Gastroesophageal sphincter (tissue), 4 donors: ENCODE results near the gene CNOT3. TPM values are rescaled to one million over a fixed set of nuclear protein-coding genes. Genes with fewer than 3 reads are reported as not detected.

Experiments
- ATAC-seq: fragments of 150-250 bp; one replicate; pipeline ENCODE4 v1.9.1; 2016; ENCODE audit warnings: mild to moderate bottlenecking, moderate library complexity
- H3K27ac ChIP-seq, 4 donors: fragments of 200-600 bp; sonication (generic) in 3 of 4; 1 replicate in 3 of 4; 2 replicates in 1 of 4; pipeline ENCODE4 v1.5.1; 2016 to 2019
- H3K27me3 ChIP-seq: fragments of 200-600 bp; sonication (generic); one replicate; pipeline ENCODE4 v1.5.1; 2019
- H3K36me3 ChIP-seq, 2 donors: fragments of 200-600 bp; sonication (generic); one replicate each; pipeline ENCODE4 v1.5.1; 2019; ENCODE audit warnings: control low read depth in 1 of 2
- H3K4me1 ChIP-seq, 3 donors: fragments of 200-600 bp; sonication (generic); 1 replicate in 2 of 3; 2 replicates in 1 of 3; pipeline ENCODE4 v1.5.1; 2016 to 2019; ENCODE audit warnings: control low read depth in 2 of 3
- H3K4me3 ChIP-seq, 2 donors: fragments of 200-600 bp; sonication (generic); one replicate each; pipeline ENCODE4 v1.5.1; 2019; ENCODE audit warnings: mild to moderate bottlenecking in 1 of 2, moderate library complexity in 1 of 2
- H3K9me3 ChIP-seq, 3 donors: fragments of 200-600 bp; sonication (generic); one replicate each; pipeline ENCODE4 v1.5.1; 2017 to 2019; ENCODE audit warnings: control low read depth in 2 of 3
- EP300 ChIP-seq: sonication (generic); formaldehyde crosslinking; IDR thresholded peaks from one replicate; pipeline ENCODE4 v1.6.1; 2017; ENCODE audit warnings: antibody characterized with exemption, mild to moderate bottlenecking
- POLR2A ChIP-seq, 2 donors: fragments of 450-650 bp; IDR thresholded peaks; one replicate each; pipeline ENCODE4 v1.6.1; 2017; ENCODE audit warnings: antibody characterized with exemption in 2 of 2, mild to moderate bottlenecking in 2 of 2, moderate library complexity in 1 of 2
- POLR2AphosphoS5 ChIP-seq: sonication (generic); formaldehyde crosslinking; IDR thresholded peaks from one replicate; pipeline ENCODE4 v1.6.1; 2017; ENCODE audit warnings: antibody characterized with exemption
- WGBS, 2 donors: methylation state at CpG; one replicate each; pipeline ENCODE4 v1.1.5; 2018; ENCODE audit warnings: low coverage in 1 of 2; 5-methylcytosine and 5-hydroxymethylcytosine counted together
- total RNA-seq, 4 donors: library from RNA; depleted of rRNA; stranded (reverse); fragments of >200 nt; gene quantifications; one replicate each; pipeline ENCODE4 v1.1.0, GENCODE V29; 2016
- TF ChIP-seq, protein P1 (sequence below), 4 experiments: fragments of 200-600 bp in 2 of 4; fragments of 450-650 bp in 2 of 4; sonication (generic) in 1 of 4; IDR thresholded peaks; one replicate each; pipeline ENCODE4 v1.5.1; 2017 to 2019; ENCODE audit warnings: antibody characterized with exemption in 4 of 4, mild to moderate bottlenecking in 2 of 4, moderate library complexity in 2 of 4

CNOT3 gene
- total RNA-seq, 4 donors from 2014 or later: 14.7 to 32.4 (median 23.1) TPM

DNA sequence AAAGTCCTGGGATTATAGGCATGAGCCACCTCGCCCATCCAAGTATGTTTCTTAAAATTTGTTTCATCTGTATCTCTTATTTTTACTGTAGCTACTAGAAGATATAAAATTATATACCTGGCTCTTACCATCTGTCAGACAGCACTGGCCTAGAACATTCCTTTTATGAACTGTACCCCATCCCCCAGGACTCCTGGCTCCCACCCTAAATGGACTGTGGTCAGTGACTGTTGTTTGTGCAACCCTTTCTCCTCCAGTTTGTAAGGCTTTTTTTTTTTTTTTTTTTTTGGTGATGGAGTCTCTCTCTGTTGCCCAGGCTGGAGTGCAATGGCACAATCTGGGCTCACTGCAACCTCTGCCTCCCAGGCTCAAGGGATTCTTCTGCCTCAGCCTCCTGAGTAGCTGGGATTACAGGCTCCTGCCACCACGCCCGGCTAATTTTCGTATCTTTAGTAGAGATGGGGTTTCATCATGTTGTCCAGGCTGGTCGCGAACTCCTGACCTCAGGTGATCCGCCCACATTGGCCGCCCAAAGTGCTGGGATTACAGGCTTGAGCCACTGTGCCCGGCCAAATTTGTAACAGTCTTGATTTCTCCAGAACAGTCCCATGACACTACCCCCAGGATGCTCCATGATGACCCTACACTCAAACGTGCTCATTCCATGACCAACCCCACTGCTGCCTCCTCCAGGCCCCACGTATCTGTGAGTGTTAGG is 32.4 kb upstream of the CNOT3 start:
- WGBS, 2 donors: 81 to 92% methylated on average over 3 to 11 of the region's 11 CpGs
- no peak for ATAC-seq
- H3K27me3 ChIP-seq: no peaks in the 10 kb centered on the region
- no peak overlapping the region for H3K4me3 ChIP-seq
- H3K27ac ChIP-seq: no peak overlapping the region
- no peak for TF ChIP-seq POLR2A (IDR thresholded peaks at IDR 0.05)
- TF ChIP-seq POLR2AphosphoS5: no peak
- TF ChIP-seq, protein P1, sequence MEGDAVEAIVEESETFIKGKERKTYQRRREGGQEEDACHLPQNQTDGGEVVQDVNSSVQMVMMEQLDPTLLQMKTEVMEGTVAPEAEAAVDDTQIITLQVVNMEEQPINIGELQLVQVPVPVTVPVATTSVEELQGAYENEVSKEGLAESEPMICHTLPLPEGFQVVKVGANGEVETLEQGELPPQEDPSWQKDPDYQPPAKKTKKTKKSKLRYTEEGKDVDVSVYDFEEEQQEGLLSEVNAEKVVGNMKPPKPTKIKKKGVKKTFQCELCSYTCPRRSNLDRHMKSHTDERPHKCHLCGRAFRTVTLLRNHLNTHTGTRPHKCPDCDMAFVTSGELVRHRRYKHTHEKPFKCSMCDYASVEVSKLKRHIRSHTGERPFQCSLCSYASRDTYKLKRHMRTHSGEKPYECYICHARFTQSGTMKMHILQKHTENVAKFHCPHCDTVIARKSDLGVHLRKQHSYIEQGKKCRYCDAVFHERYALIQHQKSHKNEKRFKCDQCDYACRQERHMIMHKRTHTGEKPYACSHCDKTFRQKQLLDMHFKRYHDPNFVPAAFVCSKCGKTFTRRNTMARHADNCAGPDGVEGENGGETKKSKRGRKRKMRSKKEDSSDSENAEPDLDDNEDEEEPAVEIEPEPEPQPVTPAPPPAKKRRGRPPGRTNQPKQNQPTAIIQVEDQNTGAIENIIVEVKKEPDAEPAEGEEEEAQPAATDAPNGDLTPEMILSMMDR (IDR thresholded peaks at IDR 0.05): no peak
- no peak for TF ChIP-seq EP300
- no peaks in the 10 kb centered on the region for H3K9me3 ChIP-seq
- peaks cover 0 to 51% of the 10 kb centered on the region in 2 donors for H3K36me3 ChIP-seq
- peaks cover 0 to 25% (median 8%) of the 10 kb centered on the region in 3 donors for H3K4me1 ChIP-seq

DNA sequence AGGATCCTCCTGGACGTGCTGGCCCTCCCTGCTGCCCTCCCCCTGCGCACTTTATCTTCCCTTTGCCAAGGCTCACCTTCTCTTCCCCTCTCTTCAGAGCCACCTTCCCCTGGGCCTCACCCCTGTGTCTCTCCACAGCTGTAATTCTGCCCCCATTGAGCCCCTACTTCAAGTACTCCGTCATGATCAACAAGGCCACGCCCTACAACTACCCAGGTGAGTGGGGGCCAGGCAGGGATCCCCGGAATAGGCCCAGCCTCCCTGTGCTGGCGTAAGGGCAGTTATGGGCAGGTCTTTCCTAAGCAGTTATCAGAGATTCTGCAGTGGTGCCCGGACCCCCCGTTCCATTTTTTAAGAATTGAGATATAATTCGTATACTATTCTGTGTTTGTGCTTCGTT is 31.8 kb upstream of the CNOT3 start:
- TF ChIP-seq POLR2A (IDR thresholded peaks at IDR 0.05): no peak
- TF ChIP-seq, protein P1 (IDR thresholded peaks at IDR 0.05): no peak
- WGBS, 2 donors: 87 to 93% methylated on average over 5 of the region's 10 CpGs
- Histone ChIP-seq H3K27me3 (no peaks in the 10 kb centered on the region), H3K9me3 (no peaks in the 10 kb centered on the region), H3K4me1 (peaks cover 0 to 25% (median 8%) of the 10 kb centered on the region in 3 donors), H3K4me3 (no peak overlapping the region), H3K27ac (no peak overlapping the region), H3K36me3 (peaks cover 0 to 57% of the 10 kb centered on the region in 2 donors)
- ATAC-seq: no peak

- peaks cover 0 to 66% of the 10 kb centered on the region in 2 donors for H3K36me3 ChIP-seq
- H3K27me3 ChIP-seq: no peaks in the 10 kb centered on the region
- WGBS, 2 donors: 59 to 83% methylated on average over 3 of the region's 15 CpGs
- ATAC-seq: no peak
- H3K4me3 ChIP-seq: no peak overlapping the region
- no peaks in the 10 kb centered on the region for H3K9me3 ChIP-seq
- peaks cover 0 to 25% (median 8%) of the 10 kb centered on the region in 3 donors for H3K4me1 ChIP-seq
- no peak overlapping the region for H3K27ac ChIP-seq
- TF ChIP-seq POLR2A (IDR thresholded peaks at IDR 0.05): no peak
- TF ChIP-seq EP300: no peak
- TF ChIP-seq, protein P1 (IDR thresholded peaks at IDR 0.05): no peak
- no peak for TF ChIP-seq POLR2AphosphoS5
Measured at GRCh38 chr19:54106716-54107115, 30.8 kb upstream of the CNOT3 start.

DNA sequence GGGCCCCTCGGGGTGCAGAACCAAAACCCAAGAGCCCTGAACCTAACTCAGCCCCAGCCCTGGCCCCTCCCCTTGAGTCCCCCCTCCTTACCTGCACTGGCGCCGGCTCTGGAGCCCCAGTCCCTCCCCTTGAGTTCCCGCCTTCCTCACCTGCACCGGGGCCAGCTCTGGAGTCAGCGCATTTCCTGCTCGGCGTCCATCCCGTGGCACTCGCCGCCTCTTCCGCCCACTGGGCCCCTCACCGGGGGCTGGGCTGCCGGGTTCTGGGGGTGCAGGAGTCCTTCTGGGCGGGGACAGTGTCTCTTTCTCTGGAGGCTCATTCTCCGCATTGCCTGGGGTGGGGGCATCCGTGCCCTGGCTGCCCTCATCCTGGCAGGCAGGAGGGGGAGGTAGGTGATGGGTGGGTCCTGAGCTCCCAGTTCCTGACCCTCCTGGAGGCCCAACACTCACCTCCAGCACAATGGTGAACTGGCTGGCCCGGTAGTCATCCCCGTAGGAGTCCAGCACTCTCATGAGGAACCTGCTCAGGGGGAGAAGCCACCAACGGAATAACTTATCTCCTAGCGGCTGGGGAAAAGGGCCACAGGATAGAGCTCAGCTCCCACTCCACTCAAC is 29.6 kb upstream of the CNOT3 start:
- Histone ChIP-seq H3K4me3 (no peak overlapping the region), H3K36me3 (peaks cover 0 to 74% of the 10 kb centered on the region in 2 donors), H3K4me1 (peaks cover 0 to 18% (median 4%) of the 10 kb centered on the region in 3 donors), H3K9me3 (no peaks in the 10 kb centered on the region), H3K27me3 (no peaks in the 10 kb centered on the region), H3K27ac (no peak overlapping the region)
- no peak for ATAC-seq
- TF ChIP-seq POLR2AphosphoS5 (no peak), EP300 (no peak), POLR2A (IDR thresholded peaks at IDR 0.05) (no peak)
- TF ChIP-seq, protein P1 (IDR thresholded peaks at IDR 0.05): no peak
- 69 to 75% methylated on average over 7 to 9 of the region's 21 CpGs for WGBS, 2 donors

- peaks cover 0 to 14% (median 2%) of the 10 kb centered on the region in 3 donors for H3K4me1 ChIP-seq
- H3K27ac ChIP-seq: no peak overlapping the region
- no peak for TF ChIP-seq EP300
- TF ChIP-seq, protein P1 (IDR thresholded peaks at IDR 0.05): no peak
- TF ChIP-seq POLR2AphosphoS5: no peak
- TF ChIP-seq POLR2A (IDR thresholded peaks at IDR 0.05): no peak
- peaks cover 0 to 78% of the 10 kb centered on the region in 2 donors for H3K36me3 ChIP-seq
- H3K9me3 ChIP-seq: no peaks in the 10 kb centered on the region
- 67 to 73% methylated on average over 3 to 6 of the region's 7 CpGs for WGBS, 2 donors
- H3K4me3 ChIP-seq: no peak overlapping the region
- H3K27me3 ChIP-seq: no peaks in the 10 kb centered on the region
- no peak for ATAC-seq
Measured at GRCh38 chr19:54108496-54108895, 29.1 kb upstream of the CNOT3 start.
